Gastroesophageal sphincter (tissue), 4 donors: ENCODE results near the gene SELENOS. TPM values are rescaled to one million over a fixed set of nuclear protein-coding genes. Genes with fewer than 3 reads are reported as not detected.

Experiments used
- ATAC-seq: fragments of 150-250 bp; one replicate; pipeline ENCODE4 v1.9.1; 2016; ENCODE audit warnings: mild to moderate bottlenecking, moderate library complexity
- H3K27ac ChIP-seq, 4 donors: fragments of 200-600 bp; sonication (generic) in 3 of 4; 1 replicate in 3 of 4; 2 replicates in 1 of 4; pipeline ENCODE4 v1.5.1; 2016 to 2019
- H3K27me3 ChIP-seq: fragments of 200-600 bp; sonication (generic); one replicate; pipeline ENCODE4 v1.5.1; 2019
- H3K36me3 ChIP-seq, 2 donors: fragments of 200-600 bp; sonication (generic); one replicate each; pipeline ENCODE4 v1.5.1; 2019; ENCODE audit warnings: control low read depth in 1 of 2
- H3K4me1 ChIP-seq, 3 donors: fragments of 200-600 bp; sonication (generic); 1 replicate in 2 of 3; 2 replicates in 1 of 3; pipeline ENCODE4 v1.5.1; 2016 to 2019; ENCODE audit warnings: control low read depth in 2 of 3
- H3K4me3 ChIP-seq, 2 donors: fragments of 200-600 bp; sonication (generic); one replicate each; pipeline ENCODE4 v1.5.1; 2019; ENCODE audit warnings: mild to moderate bottlenecking in 1 of 2, moderate library complexity in 1 of 2
- H3K9me3 ChIP-seq, 3 donors: fragments of 200-600 bp; sonication (generic); one replicate each; pipeline ENCODE4 v1.5.1; 2017 to 2019; ENCODE audit warnings: control low read depth in 2 of 3
- EP300 ChIP-seq: sonication (generic); formaldehyde crosslinking; IDR thresholded peaks from one replicate; pipeline ENCODE4 v1.6.1; 2017; ENCODE audit warnings: antibody characterized with exemption, mild to moderate bottlenecking
- POLR2A ChIP-seq, 2 donors: fragments of 450-650 bp; IDR thresholded peaks; one replicate each; pipeline ENCODE4 v1.6.1; 2017; ENCODE audit warnings: antibody characterized with exemption in 2 of 2, mild to moderate bottlenecking in 2 of 2, moderate library complexity in 1 of 2
- POLR2AphosphoS5 ChIP-seq: sonication (generic); formaldehyde crosslinking; IDR thresholded peaks from one replicate; pipeline ENCODE4 v1.6.1; 2017; ENCODE audit warnings: antibody characterized with exemption
- WGBS, 2 donors: methylation state at CpG; one replicate each; pipeline ENCODE4 v1.1.5; 2018; ENCODE audit warnings: low coverage in 1 of 2; 5-methylcytosine and 5-hydroxymethylcytosine counted together
- total RNA-seq, 4 donors: library from RNA; depleted of rRNA; stranded (reverse); fragments of >200 nt; gene quantifications; one replicate each; pipeline ENCODE4 v1.1.0, GENCODE V29; 2016
- TF ChIP-seq, protein P1 (sequence below), 4 experiments: fragments of 200-600 bp in 2 of 4; fragments of 450-650 bp in 2 of 4; sonication (generic) in 1 of 4; IDR thresholded peaks; one replicate each; pipeline ENCODE4 v1.5.1; 2017 to 2019; ENCODE audit warnings: antibody characterized with exemption in 4 of 4, mild to moderate bottlenecking in 2 of 4, moderate library complexity in 2 of 4

SELENOS gene
- total RNA-seq, 4 donors from 2014 or later, result 56.1 to 75.5 (median 64.5) TPM

DNA sequence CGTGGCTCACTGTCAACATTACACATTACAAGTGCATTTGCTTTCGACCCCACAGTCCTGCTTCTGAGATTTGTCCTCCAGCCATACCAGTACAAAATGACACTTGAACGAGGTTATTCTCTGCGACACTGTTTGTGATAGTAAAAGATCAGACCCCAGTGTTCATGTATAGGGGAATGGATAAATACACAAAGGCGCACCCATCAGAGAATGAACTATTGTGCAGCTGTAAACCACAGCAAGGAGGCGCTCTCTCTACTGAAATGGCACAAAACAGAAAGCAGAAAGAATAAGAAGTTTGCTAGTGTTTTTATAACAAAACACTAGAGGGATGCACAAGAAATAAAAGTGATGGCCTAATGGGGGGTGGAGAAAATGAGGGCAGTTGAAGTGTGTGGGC lies 20.5 kb downstream of the SELENOS start:
- H3K27me3 ChIP-seq, result no peaks in the 10 kb centered on the region
- no peak overlapping the region for H3K4me3 ChIP-seq
- H3K36me3 ChIP-seq, result no peaks in the 10 kb centered on the region
- no peak for ATAC-seq
- TF ChIP-seq, protein P1, sequence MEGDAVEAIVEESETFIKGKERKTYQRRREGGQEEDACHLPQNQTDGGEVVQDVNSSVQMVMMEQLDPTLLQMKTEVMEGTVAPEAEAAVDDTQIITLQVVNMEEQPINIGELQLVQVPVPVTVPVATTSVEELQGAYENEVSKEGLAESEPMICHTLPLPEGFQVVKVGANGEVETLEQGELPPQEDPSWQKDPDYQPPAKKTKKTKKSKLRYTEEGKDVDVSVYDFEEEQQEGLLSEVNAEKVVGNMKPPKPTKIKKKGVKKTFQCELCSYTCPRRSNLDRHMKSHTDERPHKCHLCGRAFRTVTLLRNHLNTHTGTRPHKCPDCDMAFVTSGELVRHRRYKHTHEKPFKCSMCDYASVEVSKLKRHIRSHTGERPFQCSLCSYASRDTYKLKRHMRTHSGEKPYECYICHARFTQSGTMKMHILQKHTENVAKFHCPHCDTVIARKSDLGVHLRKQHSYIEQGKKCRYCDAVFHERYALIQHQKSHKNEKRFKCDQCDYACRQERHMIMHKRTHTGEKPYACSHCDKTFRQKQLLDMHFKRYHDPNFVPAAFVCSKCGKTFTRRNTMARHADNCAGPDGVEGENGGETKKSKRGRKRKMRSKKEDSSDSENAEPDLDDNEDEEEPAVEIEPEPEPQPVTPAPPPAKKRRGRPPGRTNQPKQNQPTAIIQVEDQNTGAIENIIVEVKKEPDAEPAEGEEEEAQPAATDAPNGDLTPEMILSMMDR (IDR thresholded peaks at IDR 0.05), result no peak
- TF ChIP-seq POLR2AphosphoS5, result no peak
- TF ChIP-seq EP300, result no peak
- TF ChIP-seq POLR2A (IDR thresholded peaks at IDR 0.05), result no peak
- WGBS, 2 donors, result 71 to 86% methylated on average over 6 of the region's 6 CpGs
- H3K9me3 ChIP-seq, result no peaks in the 10 kb centered on the region
- no peak overlapping the region for H3K27ac ChIP-seq
- H3K4me1 ChIP-seq, result peaks cover 0 to 16% (median 5%) of the 10 kb centered on the region in 3 donors

- ATAC-seq, result no peak
- peaks cover 0 to 18% (median 5%) of the 10 kb centered on the region in 3 donors for H3K4me1 ChIP-seq
- TF ChIP-seq POLR2AphosphoS5 (no peak), EP300 (no peak)
- H3K9me3 ChIP-seq, result no peaks in the 10 kb centered on the region
- H3K36me3 ChIP-seq, result no peaks in the 10 kb centered on the region
- H3K4me3 ChIP-seq, result no peak overlapping the region
- WGBS, 2 donors, result 19 to 77% methylated on average over 3 to 4 of the region's 8 CpGs
- H3K27ac ChIP-seq, result no peak overlapping the region
- no peaks in the 10 kb centered on the region for H3K27me3 ChIP-seq
Measured at GRCh38 chr15:101255615-101256241, 21.6 kb downstream of the SELENOS start.

- Histone ChIP-seq H3K27ac (no peak overlapping the region), H3K27me3 (no peaks in the 10 kb centered on the region), H3K4me3 (no peak overlapping the region), H3K36me3 (no peaks in the 10 kb centered on the region), H3K4me1 (peaks cover 0 to 25% (median 5%) of the 10 kb centered on the region in 3 donors), H3K9me3 (no peaks in the 10 kb centered on the region)
- TF ChIP-seq POLR2AphosphoS5 (no peak), POLR2A (IDR thresholded peaks at IDR 0.05) (no peak), EP300 (no peak)
- TF ChIP-seq, protein P1 (IDR thresholded peaks at IDR 0.05), result no peak
- WGBS, 2 donors, result 70 to 80% methylated on average over 5 of the region's 5 CpGs
- ATAC-seq, result no peak
Measured at GRCh38 chr15:101255051-101255395, 22.3 kb downstream of the SELENOS start.

DNA sequence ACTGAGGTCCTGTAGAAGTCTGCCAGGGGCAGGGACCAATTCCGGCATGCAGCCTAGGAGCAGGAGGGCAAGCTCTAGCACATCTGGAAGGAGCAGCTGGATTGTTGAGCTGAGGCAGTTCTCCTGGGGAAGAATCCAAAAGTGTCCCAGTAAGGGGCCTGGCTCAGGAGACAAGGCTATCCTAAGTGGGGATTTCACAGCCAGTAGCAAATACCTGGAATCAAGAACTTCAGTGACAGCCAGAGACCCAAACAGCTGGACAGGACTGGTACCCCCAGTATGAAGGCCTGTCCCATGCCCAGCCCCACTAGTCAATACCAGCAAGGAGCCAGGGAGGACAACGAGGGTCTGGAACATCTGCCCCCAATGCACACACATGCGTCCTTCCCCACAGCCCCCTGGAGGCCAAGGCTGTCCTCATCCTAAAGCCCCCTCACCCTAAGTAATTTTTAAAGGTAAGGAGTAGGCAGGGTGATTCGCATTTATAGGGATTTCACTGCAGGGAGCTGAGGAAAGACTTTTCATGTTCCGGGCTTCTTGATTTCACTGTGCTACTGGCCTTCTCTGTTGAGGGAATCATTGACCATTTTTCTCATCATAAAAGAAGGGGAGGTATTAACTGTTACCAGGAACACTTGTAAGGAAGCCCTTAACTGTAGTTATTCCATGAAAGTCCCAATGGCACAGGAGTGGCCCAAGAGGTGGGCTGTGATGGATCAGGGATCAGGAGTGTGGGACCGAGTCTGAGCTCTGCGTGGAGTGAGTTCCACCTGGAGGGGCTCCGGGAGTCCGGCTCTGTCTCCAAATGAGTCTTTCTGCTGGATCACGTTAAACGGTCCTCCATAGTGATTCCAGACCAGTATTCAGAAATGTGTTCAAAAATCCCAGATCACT lies 22.9 kb downstream of the SELENOS start:
- Histone ChIP-seq H3K9me3 (no peaks in the 10 kb centered on the region), H3K4me1 (peaks cover 0 to 32% (median 12%) of the 10 kb centered on the region in 3 donors), H3K4me3 (no peak overlapping the region), H3K36me3 (no peaks in the 10 kb centered on the region), H3K27ac (no peak overlapping the region), H3K27me3 (no peaks in the 10 kb centered on the region)
- ATAC-seq, result no peak
- 73 to 78% methylated on average over 4 to 11 of the region's 11 CpGs for WGBS, 2 donors
- no peak for TF ChIP-seq POLR2AphosphoS5
- TF ChIP-seq EP300, result no peak
- TF ChIP-seq POLR2A (IDR thresholded peaks at IDR 0.05), result no peak
- TF ChIP-seq, protein P1 (IDR thresholded peaks at IDR 0.05), result no peak

GRCh38 chr15:101252836-101253235 lies 24.4 kb downstream of the SELENOS start:
- Histone ChIP-seq H3K4me1 (peaks cover 0 to 42% (median 12%) of the 10 kb centered on the region in 3 donors), H3K36me3 (peaks cover 0 to 7% of the 10 kb centered on the region in 2 donors), H3K27ac (peak overlapping the region; percentile 12 to 98 (median 94)), H3K4me3 (peak overlapping the region; percentile 43 to 85), H3K9me3 (no peaks in the 10 kb centered on the region), H3K27me3 (no peaks in the 10 kb centered on the region)
- TF ChIP-seq EP300, result no peak
- no peak for TF ChIP-seq POLR2A (IDR thresholded peaks at IDR 0.05)
- TF ChIP-seq, protein P1 (IDR thresholded peaks at IDR 0.05), result no peak
- TF ChIP-seq POLR2AphosphoS5, result no peak
- 23 to 39% methylated on average over 2 to 3 of the region's 3 CpGs for WGBS, 2 donors
- no peak for ATAC-seq
